Prostate gland (tissue), 2 donors: ENCODE results near the gene GTF2H2C.

Experiments used
- POLR2A ChIP-seq: fragments of 450-650 bp; IDR thresholded peaks from one replicate; pipeline ENCODE4 v1.6.1; 2016; ENCODE audit warnings: antibody characterized with exemption, mild to moderate bottlenecking
- POLR2AphosphoS5 ChIP-seq: sonication (generic); formaldehyde crosslinking; IDR thresholded peaks from one replicate; pipeline ENCODE4 v1.6.1; 2017; ENCODE audit warnings: antibody characterized with exemption
- TF ChIP-seq, protein P1 (sequence below), 4 experiments: fragments of 200-600 bp in 2 of 4; fragments of 450-650 bp in 2 of 4; sonication (generic) in 2 of 4; IDR thresholded peaks; 1 replicate in 3 of 4; 2 replicates in 1 of 4; pipeline ENCODE4 v1.5.1; 2016 to 2019; ENCODE audit warnings: antibody characterized with exemption in 4 of 4, mild to moderate bottlenecking in 2 of 4, moderate library complexity in 2 of 4

DNA sequence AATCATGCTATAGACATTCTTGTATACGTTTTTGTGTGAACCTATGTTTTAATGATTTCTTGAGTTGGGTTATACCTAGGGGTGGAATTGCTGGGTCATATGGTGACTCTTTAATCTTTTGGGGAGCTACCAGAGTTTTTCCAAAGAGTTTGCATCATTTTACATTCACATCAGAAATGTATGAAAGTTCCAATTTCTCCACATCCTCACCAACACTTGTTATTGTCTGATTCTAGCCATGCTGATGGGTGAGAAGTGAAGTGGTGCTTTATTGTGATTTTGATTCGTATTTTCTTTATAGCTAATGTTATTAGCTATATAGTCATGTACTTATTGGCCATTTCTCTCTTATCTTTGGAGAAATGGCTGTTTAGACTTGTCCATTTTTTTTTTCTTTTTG is 49.3 kb upstream of the GTF2H2C start:
- TF ChIP-seq, protein P1, sequence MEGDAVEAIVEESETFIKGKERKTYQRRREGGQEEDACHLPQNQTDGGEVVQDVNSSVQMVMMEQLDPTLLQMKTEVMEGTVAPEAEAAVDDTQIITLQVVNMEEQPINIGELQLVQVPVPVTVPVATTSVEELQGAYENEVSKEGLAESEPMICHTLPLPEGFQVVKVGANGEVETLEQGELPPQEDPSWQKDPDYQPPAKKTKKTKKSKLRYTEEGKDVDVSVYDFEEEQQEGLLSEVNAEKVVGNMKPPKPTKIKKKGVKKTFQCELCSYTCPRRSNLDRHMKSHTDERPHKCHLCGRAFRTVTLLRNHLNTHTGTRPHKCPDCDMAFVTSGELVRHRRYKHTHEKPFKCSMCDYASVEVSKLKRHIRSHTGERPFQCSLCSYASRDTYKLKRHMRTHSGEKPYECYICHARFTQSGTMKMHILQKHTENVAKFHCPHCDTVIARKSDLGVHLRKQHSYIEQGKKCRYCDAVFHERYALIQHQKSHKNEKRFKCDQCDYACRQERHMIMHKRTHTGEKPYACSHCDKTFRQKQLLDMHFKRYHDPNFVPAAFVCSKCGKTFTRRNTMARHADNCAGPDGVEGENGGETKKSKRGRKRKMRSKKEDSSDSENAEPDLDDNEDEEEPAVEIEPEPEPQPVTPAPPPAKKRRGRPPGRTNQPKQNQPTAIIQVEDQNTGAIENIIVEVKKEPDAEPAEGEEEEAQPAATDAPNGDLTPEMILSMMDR (IDR thresholded peaks at IDR 0.05), result no peak
- TF ChIP-seq POLR2AphosphoS5 (no peak), POLR2A (no peak)
